GM23338 (cell line): ENCODE results near the gene DAAM2. TPM values are rescaled to one million over a fixed set of nuclear protein-coding genes. Genes with fewer than 3 reads are reported as not detected.
A peak's percentile ranks its signal among the peaks of the same experiment; 100 is the strongest.

ENCODE experiments used
- ATAC-seq: fragments of 200-7000 bp; cut with Tn5 transposase; 3 replicates; pipeline ENCODE4 v1.9.1; 2020
- DNase-seq: peaks from one replicate; pipeline ENCODE4 v3.0.0-alpha.2; 2015; ENCODE audit warnings: low spot score
- H2AFZ ChIP-seq: fragments of 200-600 bp; sonication (generic); 2 replicates; pipeline ENCODE4 v1.8.0; 2016; ENCODE audit warnings: antibody characterized with exemption, mild to moderate bottlenecking, moderate library complexity
- H3F3A ChIP-seq: fragments of 200-600 bp; sonication (generic); replicated peaks from 2 replicates; pipeline ENCODE4 v1.8.0; 2017; ENCODE audit warnings: antibody characterized with exemption, mixed run types, low read depth
- H3K27ac ChIP-seq: fragments of 200-600 bp; sonication (generic); 2 replicates; pipeline ENCODE4 v1.6.1; 2016; ENCODE audit warnings: low read depth
- H3K27me3 ChIP-seq: fragments of 200-600 bp; sonication (generic); 2 replicates; pipeline ENCODE4 v1.8.0; 2016; ENCODE audit warnings: mild to moderate bottlenecking, mixed run types, moderate library complexity; ENCODE audit not compliant: insufficient read depth
- H3K36me3 ChIP-seq: fragments of 200-600 bp; sonication (generic); 2 replicates; pipeline ENCODE4 v1.8.0; 2016; ENCODE audit warnings: mild to moderate bottlenecking; ENCODE audit not compliant: insufficient read depth
- H3K4me1 ChIP-seq: fragments of 200-600 bp; sonication (generic); 2 replicates; pipeline ENCODE4 v1.8.0; 2016; ENCODE audit warnings: mild to moderate bottlenecking, moderate library complexity; ENCODE audit not compliant: insufficient read depth
- H3K4me2 ChIP-seq: fragments of 200-600 bp; sonication (generic); 2 replicates; pipeline ENCODE4 v1.7.1; 2017; ENCODE audit warnings: mixed run types
- H3K4me3 ChIP-seq: fragments of 200-600 bp; sonication (generic); 2 replicates; pipeline ENCODE4 v1.6.1; 2016; ENCODE audit warnings: mixed run types
- H3K79me2 ChIP-seq: fragments of 200-600 bp; sonication (generic); replicated peaks from 2 replicates; pipeline ENCODE4 v1.8.0; 2017; ENCODE audit warnings: mild to moderate bottlenecking; ENCODE audit not compliant: insufficient read depth
- H3K9me2 ChIP-seq: fragments of 200-600 bp; sonication (generic); 2 replicates; pipeline ENCODE4 v1.8.0; 2017; ENCODE audit not compliant: insufficient read depth
- H4K20me1 ChIP-seq: fragments of 200-600 bp; sonication (generic); replicated peaks from 2 replicates; pipeline ENCODE4 v1.8.0; 2017; ENCODE audit warnings: mild to moderate bottlenecking; ENCODE audit not compliant: insufficient read depth
- H3K27ac Mint-ChIP-seq: 2 replicates; pipeline ENCODE4 v1.8.0; 2020; ENCODE audit warnings: inconsistent platforms, mild to moderate bottlenecking, moderate library complexity, mixed read lengths
- H3K27me3 Mint-ChIP-seq: 3 replicates; pipeline ENCODE4 v1.8.0; 2022; ENCODE audit warnings: low read depth, mild to moderate bottlenecking, moderate library complexity, mixed read lengths, inconsistent platforms; ENCODE audit not compliant: insufficient read depth, poor library complexity
- H3K36me3 Mint-ChIP-seq: 3 replicates; pipeline ENCODE4 v1.8.0; 2021; ENCODE audit warnings: low read depth, mild to moderate bottlenecking, inconsistent platforms, moderate library complexity, mixed read lengths
- H3K4me1 Mint-ChIP-seq: 3 replicates; pipeline ENCODE4 v1.8.0; 2020; ENCODE audit warnings: mild to moderate bottlenecking, inconsistent platforms, mixed read lengths
- H3K4me3 Mint-ChIP-seq: 3 replicates; pipeline ENCODE4 v1.8.0; 2021; ENCODE audit warnings: moderate library complexity, mild to moderate bottlenecking, inconsistent platforms, mixed read lengths
- H3K9me3 Mint-ChIP-seq: 3 replicates; pipeline ENCODE4 v1.8.0; 2020; ENCODE audit warnings: moderate library complexity, mild to moderate bottlenecking, inconsistent platforms, mixed read lengths
- CREB1 ChIP-seq: fragments of 250-450 bp; sonication (Bioruptor Pico); IDR thresholded peaks from 2 replicates; pipeline ENCODE4 v1.5.0; 2020; ENCODE audit warnings: low read depth, mild to moderate bottlenecking, moderate library complexity
- EZH2phosphoT487 ChIP-seq: fragments of 200-600 bp; sonication (generic); IDR thresholded peaks from one replicate; pipeline ENCODE4 v1.8.1; 2018; ENCODE audit warnings: antibody characterized with exemption; ENCODE audit not compliant: unreplicated experiment
- JUNB ChIP-seq: IDR thresholded peaks from one replicate; pipeline ENCODE4 v1.6.1; 2016; ENCODE audit warnings: antibody characterized with exemption; ENCODE audit not compliant: unreplicated experiment
- NANOG ChIP-seq: IDR thresholded peaks from 2 replicates; pipeline ENCODE4 v1.6.1; 2016; ENCODE audit warnings: antibody characterized with exemption, borderline replicate concordance
- STAT1 ChIP-seq: IDR thresholded peaks from one replicate; pipeline ENCODE4 v1.6.1; 2016; ENCODE audit warnings: antibody characterized with exemption; ENCODE audit not compliant: unreplicated experiment
- ZNF114 ChIP-seq: fragments of 250-450 bp; sonication (Bioruptor Pico); IDR thresholded peaks from 2 replicates; pipeline ENCODE4 v1.5.0; 2020; ENCODE audit warnings: mild to moderate bottlenecking, moderate library complexity
- ZNF331 ChIP-seq: fragments of 250-450 bp; sonication (Bioruptor Pico); IDR thresholded peaks from 2 replicates; pipeline ENCODE4 v1.5.0; 2020; ENCODE audit warnings: low read depth, mild to moderate bottlenecking, moderate library complexity
- polyA plus RNA-seq: library from polyadenylated mRNA; unstranded; fragments of >200 nt; fragmentation: Nextera tagmentation; extraction: Ambion mirVana; gene quantifications from 2 replicates; pipeline ENCODE4 v1.2.1, GENCODE V29; 2016
- total RNA-seq: library from RNA; depleted of rRNA; stranded (reverse); fragments of >200 nt; shearing (Covaris generic); gene quantifications from 2 replicates; pipeline ENCODE4 v1.2.3, GENCODE V29; 2014
- TF ChIP-seq, protein P1 (sequence below), 2 experiments: fragments of 200-600 bp in 1 of 2; sonication (generic) in 1 of 2; conservative IDR thresholded peaks; 2 replicates each; pipeline versions ENCODE4 v1.5.1 to v1.6.1; 2016 to 2017; ENCODE audit warnings: antibody characterized with exemption in 2 of 2, low read depth in 2 of 2, mild to moderate bottlenecking in 2 of 2, moderate library complexity in 1 of 2
- TF ChIP-seq, protein P2 (sequence below): IDR thresholded peaks from 2 replicates; pipeline ENCODE4 v1.6.1; 2016; ENCODE audit warnings: antibody characterized with exemption
- TF ChIP-seq, protein P3 (sequence below): fragments of 250-450 bp; sonication (Bioruptor Pico); IDR thresholded peaks from 2 replicates; pipeline ENCODE4 v1.5.0; 2020; ENCODE audit warnings: mild to moderate bottlenecking, moderate library complexity

DAAM2 gene
- total and polyA plus RNA-seq, 2 experiments from 2014 or later, result 1.4 to 4.9 TPM

DNA sequence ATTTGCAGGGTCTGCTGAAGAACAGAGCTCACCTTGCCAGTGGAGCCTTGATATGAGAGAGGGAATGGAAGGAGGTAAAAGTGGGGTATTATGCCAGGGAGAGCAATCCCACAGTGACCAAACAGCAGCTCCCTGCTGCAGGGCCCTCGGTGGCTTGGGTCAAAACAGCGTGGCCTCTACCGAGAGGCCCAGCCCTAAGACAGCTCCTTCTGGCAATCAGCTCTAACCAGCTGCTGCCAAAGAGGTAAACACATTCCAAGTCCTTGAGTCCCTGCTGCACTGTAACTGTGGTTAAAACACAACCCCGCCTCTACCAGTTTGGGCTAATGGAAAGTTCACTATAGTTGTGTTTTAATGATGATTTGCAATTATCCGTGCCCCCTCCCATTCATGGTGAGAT lies 1.4 kb upstream of the DAAM2 start:
- TF ChIP-seq JUNB (no peak), CREB1 (CRISPR knock-in tag) (no peak), STAT1 (no peak), NANOG (no peak), ZNF331 (no peak), ZNF114 (CRISPR knock-in tag) (no peak), EZH2phosphoT487 (no peak)
- TF ChIP-seq, protein P1, sequence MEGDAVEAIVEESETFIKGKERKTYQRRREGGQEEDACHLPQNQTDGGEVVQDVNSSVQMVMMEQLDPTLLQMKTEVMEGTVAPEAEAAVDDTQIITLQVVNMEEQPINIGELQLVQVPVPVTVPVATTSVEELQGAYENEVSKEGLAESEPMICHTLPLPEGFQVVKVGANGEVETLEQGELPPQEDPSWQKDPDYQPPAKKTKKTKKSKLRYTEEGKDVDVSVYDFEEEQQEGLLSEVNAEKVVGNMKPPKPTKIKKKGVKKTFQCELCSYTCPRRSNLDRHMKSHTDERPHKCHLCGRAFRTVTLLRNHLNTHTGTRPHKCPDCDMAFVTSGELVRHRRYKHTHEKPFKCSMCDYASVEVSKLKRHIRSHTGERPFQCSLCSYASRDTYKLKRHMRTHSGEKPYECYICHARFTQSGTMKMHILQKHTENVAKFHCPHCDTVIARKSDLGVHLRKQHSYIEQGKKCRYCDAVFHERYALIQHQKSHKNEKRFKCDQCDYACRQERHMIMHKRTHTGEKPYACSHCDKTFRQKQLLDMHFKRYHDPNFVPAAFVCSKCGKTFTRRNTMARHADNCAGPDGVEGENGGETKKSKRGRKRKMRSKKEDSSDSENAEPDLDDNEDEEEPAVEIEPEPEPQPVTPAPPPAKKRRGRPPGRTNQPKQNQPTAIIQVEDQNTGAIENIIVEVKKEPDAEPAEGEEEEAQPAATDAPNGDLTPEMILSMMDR (conservative IDR thresholded peaks at IDR 0.05; ENCODE audit: low read depth in 2 of 2), result no peak
- TF ChIP-seq, protein P2, sequence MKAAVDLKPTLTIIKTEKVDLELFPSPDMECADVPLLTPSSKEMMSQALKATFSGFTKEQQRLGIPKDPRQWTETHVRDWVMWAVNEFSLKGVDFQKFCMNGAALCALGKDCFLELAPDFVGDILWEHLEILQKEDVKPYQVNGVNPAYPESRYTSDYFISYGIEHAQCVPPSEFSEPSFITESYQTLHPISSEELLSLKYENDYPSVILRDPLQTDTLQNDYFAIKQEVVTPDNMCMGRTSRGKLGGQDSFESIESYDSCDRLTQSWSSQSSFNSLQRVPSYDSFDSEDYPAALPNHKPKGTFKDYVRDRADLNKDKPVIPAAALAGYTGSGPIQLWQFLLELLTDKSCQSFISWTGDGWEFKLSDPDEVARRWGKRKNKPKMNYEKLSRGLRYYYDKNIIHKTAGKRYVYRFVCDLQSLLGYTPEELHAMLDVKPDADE, result no peak
- TF ChIP-seq, protein P3, sequence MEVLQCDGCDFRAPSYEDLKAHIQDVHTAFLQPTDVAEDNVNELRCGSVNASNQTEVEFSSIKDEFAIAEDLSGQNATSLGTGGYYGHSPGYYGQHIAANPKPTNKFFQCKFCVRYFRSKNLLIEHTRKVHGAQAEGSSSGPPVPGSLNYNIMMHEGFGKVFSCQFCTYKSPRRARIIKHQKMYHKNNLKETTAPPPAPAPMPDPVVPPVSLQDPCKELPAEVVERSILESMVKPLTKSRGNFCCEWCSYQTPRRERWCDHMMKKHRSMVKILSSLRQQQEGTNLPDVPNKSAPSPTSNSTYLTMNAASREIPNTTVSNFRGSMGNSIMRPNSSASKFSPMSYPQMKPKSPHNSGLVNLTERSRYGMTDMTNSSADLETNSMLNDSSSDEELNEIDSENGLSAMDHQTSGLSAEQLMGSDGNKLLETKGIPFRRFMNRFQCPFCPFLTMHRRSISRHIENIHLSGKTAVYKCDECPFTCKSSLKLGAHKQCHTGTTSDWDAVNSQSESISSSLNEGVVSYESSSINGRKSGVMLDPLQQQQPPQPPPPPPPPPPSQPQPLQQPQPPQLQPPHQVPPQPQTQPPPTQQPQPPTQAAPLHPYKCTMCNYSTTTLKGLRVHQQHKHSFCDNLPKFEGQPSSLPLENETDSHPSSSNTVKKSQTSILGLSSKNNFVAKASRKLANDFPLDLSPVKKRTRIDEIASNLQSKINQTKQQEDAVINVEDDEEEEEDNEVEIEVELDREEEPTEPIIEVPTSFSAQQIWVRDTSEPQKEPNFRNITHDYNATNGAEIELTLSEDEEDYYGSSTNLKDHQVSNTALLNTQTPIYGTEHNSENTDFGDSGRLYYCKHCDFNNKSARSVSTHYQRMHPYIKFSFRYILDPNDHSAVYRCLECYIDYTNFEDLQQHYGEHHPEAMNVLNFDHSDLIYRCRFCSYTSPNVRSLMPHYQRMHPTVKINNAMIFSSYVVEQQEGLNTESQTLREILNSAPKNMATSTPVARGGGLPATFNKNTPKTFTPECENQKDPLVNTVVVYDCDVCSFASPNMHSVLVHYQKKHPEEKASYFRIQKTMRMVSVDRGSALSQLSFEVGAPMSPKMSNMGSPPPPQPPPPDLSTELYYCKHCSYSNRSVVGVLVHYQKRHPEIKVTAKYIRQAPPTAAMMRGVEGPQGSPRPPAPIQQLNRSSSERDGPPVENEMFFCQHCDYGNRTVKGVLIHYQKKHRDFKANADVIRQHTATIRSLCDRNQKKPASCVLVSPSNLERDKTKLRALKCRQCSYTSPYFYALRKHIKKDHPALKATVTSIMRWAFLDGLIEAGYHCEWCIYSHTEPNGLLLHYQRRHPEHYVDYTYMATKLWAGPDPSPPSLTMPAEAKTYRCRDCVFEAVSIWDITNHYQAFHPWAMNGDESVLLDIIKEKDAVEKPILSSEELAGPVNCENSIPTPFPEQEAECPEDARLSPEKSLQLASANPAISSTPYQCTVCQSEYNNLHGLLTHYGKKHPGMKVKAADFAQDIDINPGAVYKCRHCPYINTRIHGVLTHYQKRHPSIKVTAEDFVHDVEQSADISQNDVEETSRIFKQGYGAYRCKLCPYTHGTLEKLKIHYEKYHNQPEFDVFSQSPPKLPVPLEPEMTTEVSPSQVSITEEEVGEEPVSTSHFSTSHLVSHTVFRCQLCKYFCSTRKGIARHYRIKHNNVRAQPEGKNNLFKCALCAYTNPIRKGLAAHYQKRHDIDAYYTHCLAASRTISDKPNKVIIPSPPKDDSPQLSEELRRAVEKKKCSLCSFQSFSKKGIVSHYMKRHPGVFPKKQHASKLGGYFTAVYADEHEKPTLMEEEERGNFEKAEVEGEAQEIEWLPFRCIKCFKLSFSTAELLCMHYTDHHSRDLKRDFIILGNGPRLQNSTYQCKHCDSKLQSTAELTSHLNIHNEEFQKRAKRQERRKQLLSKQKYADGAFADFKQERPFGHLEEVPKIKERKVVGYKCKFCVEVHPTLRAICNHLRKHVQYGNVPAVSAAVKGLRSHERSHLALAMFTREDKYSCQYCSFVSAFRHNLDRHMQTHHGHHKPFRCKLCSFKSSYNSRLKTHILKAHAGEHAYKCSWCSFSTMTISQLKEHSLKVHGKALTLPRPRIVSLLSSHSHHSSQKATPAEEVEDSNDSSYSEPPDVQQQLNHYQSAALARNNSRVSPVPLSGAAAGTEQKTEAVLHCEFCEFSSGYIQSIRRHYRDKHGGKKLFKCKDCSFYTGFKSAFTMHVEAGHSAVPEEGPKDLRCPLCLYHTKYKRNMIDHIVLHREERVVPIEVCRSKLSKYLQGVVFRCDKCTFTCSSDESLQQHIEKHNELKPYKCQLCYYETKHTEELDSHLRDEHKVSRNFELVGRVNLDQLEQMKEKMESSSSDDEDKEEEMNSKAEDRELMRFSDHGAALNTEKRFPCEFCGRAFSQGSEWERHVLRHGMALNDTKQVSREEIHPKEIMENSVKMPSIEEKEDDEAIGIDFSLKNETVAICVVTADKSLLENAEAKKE (CRISPR knock-in tag), result no peak
- H3K4me3 ChIP-seq, result no peak overlapping the region
- peaks cover 24% of the 10 kb centered on the region for H3K4me1 ChIP-seq
- H3K36me3 ChIP-seq, result no peaks in the 10 kb centered on the region
- Mint-ChIP-seq H3K4me3 (no peak overlapping the region), H3K27me3 (peaks cover 19% of the 10 kb centered on the region), H3K27ac (no peak overlapping the region), H3K4me1 (peaks cover 30% of the 10 kb centered on the region), H3K9me3 (no peaks in the 10 kb centered on the region), H3K36me3 (no peaks in the 10 kb centered on the region)
- no peaks in the 10 kb centered on the region; the same call in 1 of the 2 replicates for H4K20me1 ChIP-seq
- peaks cover 20% of the 10 kb centered on the region for H3K27me3 ChIP-seq
- DNase-seq (no peak), ATAC-seq (no peak)
- H3F3A ChIP-seq, result no peaks in the 10 kb centered on the region
- H3K27ac ChIP-seq, result no peak overlapping the region
- H3K9me2 ChIP-seq, result peaks cover 6% of the 10 kb centered on the region; the same call in 1 of the 2 replicates
- H3K4me2 ChIP-seq, result no peak overlapping the region
- 0 out of 2 replicates have a peak overlapping the region, but pooled peaks have one; percentile 28 for H2AFZ ChIP-seq
- H3K79me2 ChIP-seq, result no peaks in the 10 kb centered on the region
